Liver (tissue), 9 donors: ENCODE results near the gene MT1E. TPM values are rescaled to one million over a fixed set of nuclear protein-coding genes. Genes with fewer than 3 reads are reported as not detected.

Experiments used
- DNase-seq: peaks from one replicate; pipeline ENCODE4 v3.0.0-alpha.2; 2017; ENCODE audit warnings: low spot score
- H3K27ac ChIP-seq, 2 donors: one replicate each; pipeline ENCODE4 v1.7.0; 2013; ENCODE audit warnings: inconsistent platforms in 2 of 2, low read length in 2 of 2, control low read depth in 1 of 2, low read depth in 1 of 2, mild to moderate bottlenecking in 1 of 2
- H3K27me3 ChIP-seq, 4 donors: one replicate each; pipeline versions ENCODE4 v1.6.1 to v1.7.0; 2013; ENCODE audit warnings: low read length in 3 of 4, inconsistent platforms in 1 of 4, mild to moderate bottlenecking in 1 of 4, moderate library complexity in 1 of 4; ENCODE audit not compliant: control insufficient read depth in 4 of 4, insufficient read depth in 4 of 4
- H3K36me3 ChIP-seq, 4 donors: one replicate each; pipeline versions ENCODE4 v1.6.1 to v1.7.0; 2013; ENCODE audit warnings: low read length in 3 of 4, mild to moderate bottlenecking in 3 of 4, low read depth in 1 of 4, moderate library complexity in 1 of 4; ENCODE audit not compliant: control insufficient read depth in 4 of 4, insufficient read depth in 3 of 4
- H3K4me1 ChIP-seq, 4 donors: one replicate each; pipeline versions ENCODE4 v1.6.1 to v1.7.0; 2013; ENCODE audit warnings: low read length in 3 of 4, mild to moderate bottlenecking in 3 of 4, moderate library complexity in 1 of 4; ENCODE audit not compliant: control insufficient read depth in 4 of 4, insufficient read depth in 4 of 4
- H3K4me3 ChIP-seq, 3 donors: one replicate each; pipeline versions ENCODE4 v1.6.1 to v1.7.0; 2013; ENCODE audit warnings: low read length in 3 of 3, control low read depth in 1 of 3, low read depth in 1 of 3, mild to moderate bottlenecking in 1 of 3
- H3K9ac ChIP-seq, 2 donors: one replicate each; pipeline ENCODE4 v1.7.0; 2013; ENCODE audit warnings: low read length in 2 of 2, mild to moderate bottlenecking in 2 of 2, moderate library complexity in 2 of 2, control low read depth in 1 of 2, low read depth in 1 of 2
- H3K9me3 ChIP-seq, 4 donors: one replicate each; pipeline versions ENCODE4 v1.6.1 to v1.7.0; 2013; ENCODE audit warnings: low read length in 3 of 4; ENCODE audit not compliant: control insufficient read depth in 4 of 4
- ATF3 ChIP-seq: IDR thresholded peaks from 2 replicates; pipeline ENCODE4 v1.6.1; 2016; ENCODE audit warnings: antibody characterized with exemption
- CTCF ChIP-seq: fragments of 150-350 bp; IDR thresholded peaks from 2 replicates; pipeline ENCODE4 v1.5.1; 2017; ENCODE audit warnings: improper control_type of control experiment, low read depth, low read length; ENCODE audit not compliant: missing input control
- EGR1 ChIP-seq, 2 donors: IDR thresholded peaks; 2 replicates each; pipeline ENCODE4 v1.6.1; 2016 to 2018; ENCODE audit warnings: antibody characterized with exemption in 2 of 2, low read depth in 2 of 2
- FOXA2 ChIP-seq: IDR thresholded peaks from 2 replicates; pipeline ENCODE4 v1.6.1; 2016; ENCODE audit warnings: antibody characterized with exemption
- GABPA ChIP-seq, 2 donors: IDR thresholded peaks in 1 of 2; conservative IDR thresholded peaks in 1 of 2; 2 replicates each; pipeline ENCODE4 v1.6.1; 2016; ENCODE audit warnings: antibody characterized with exemption in 2 of 2, mild to moderate bottlenecking in 1 of 2, moderate library complexity in 1 of 2
- HNF4A ChIP-seq, 2 donors: conservative IDR thresholded peaks; 2 replicates each; pipeline ENCODE4 v1.6.1; 2016; ENCODE audit warnings: antibody characterized with exemption in 2 of 2, mild to moderate bottlenecking in 2 of 2
- JUND ChIP-seq, 2 donors: IDR thresholded peaks; 2 replicates each; pipeline ENCODE4 v1.6.1; 2016; ENCODE audit warnings: antibody characterized with exemption in 2 of 2
- MAX ChIP-seq: IDR thresholded peaks from 2 replicates; pipeline ENCODE4 v1.6.1; 2016; ENCODE audit warnings: antibody characterized with exemption
- NR2F2 ChIP-seq: IDR thresholded peaks from 2 replicates; pipeline ENCODE4 v1.6.1; 2016; ENCODE audit warnings: antibody characterized with exemption
- RAD21 ChIP-seq, 2 donors: IDR thresholded peaks; 2 replicates each; pipeline ENCODE4 v1.6.1; 2016; ENCODE audit warnings: antibody characterized with exemption in 2 of 2, mild to moderate bottlenecking in 2 of 2
- REST ChIP-seq: IDR thresholded peaks from 2 replicates; pipeline ENCODE4 v1.6.1; 2016; ENCODE audit warnings: antibody characterized with exemption, mild to moderate bottlenecking
- RXRA ChIP-seq, 2 donors: IDR thresholded peaks; 2 replicates each; pipeline ENCODE4 v1.6.1; 2017 to 2018; ENCODE audit warnings: antibody characterized with exemption in 2 of 2, mild to moderate bottlenecking in 1 of 2
- TAF1 ChIP-seq: conservative IDR thresholded peaks from 2 replicates; pipeline ENCODE4 v1.6.1; 2016; ENCODE audit warnings: antibody characterized with exemption, mild to moderate bottlenecking
- YY1 ChIP-seq: IDR thresholded peaks from 2 replicates; pipeline ENCODE4 v1.6.1; 2016; ENCODE audit warnings: antibody characterized with exemption, mild to moderate bottlenecking
- ZBTB33 ChIP-seq: IDR thresholded peaks from 2 replicates; pipeline ENCODE4 v1.6.1; 2016; ENCODE audit warnings: antibody characterized with exemption
- WGBS: extraction: QIAGEN DNeasy Blood & Tissue Kit; methylation state at CpG from one replicate; pipeline ENCODE4 v1.1.7; 2013; 5-methylcytosine and 5-hydroxymethylcytosine counted together
- polyA plus RNA-seq, 2 donors: library from polyadenylated mRNA; stranded (reverse) in 1 of 2; unstranded in 1 of 2; fragments of 200-250 nt in 1 of 2; fragments of >200 nt in 1 of 2; fragmentation: Nextera tagmentation in 1 of 2; extraction: Ambion mirVana in 1 of 2; gene quantifications; one replicate each; pipeline versions ENCODE4 v1.2.1 to v1.2.3, GENCODE V29; 2013 to 2015
- total RNA-seq, 2 donors: library from RNA; depleted of rRNA; stranded (reverse); fragments of >200 nt; gene quantifications; one replicate each; pipeline ENCODE4 v1.2.3, GENCODE V29; 2014
- donor health status: healthy.
- donor health status: healthy.
- donor health status: healthy.
- donor health status: healthy.
- donor health status: healthy.

The MT1E gene
- total and polyA plus RNA-seq, 4 donors = 206 to 1,831 (median 808) TPM

- peak; percentile 90 for TF ChIP-seq REST
Observed at GRCh38 chr16:56608043-56608875, 17.3 kb upstream of the MT1E start, which contains the start of gene MT2A (continued).

GRCh38 chr16:56608876-56609462 lies 16.6 kb upstream of the MT1E start:
- H3K9ac ChIP-seq = peak overlapping the region; percentile 79 to 98
- no peak for DNase-seq
- no peak for TF ChIP-seq EGR1 (IDR thresholded peaks at IDR 0.05; ENCODE audit: low read depth in 2 of 2)
- no peak for TF ChIP-seq YY1
- TF ChIP-seq FOXA2 = no peak
- no peak for TF ChIP-seq JUND (IDR thresholded peaks at IDR 0.05)
- no peak for TF ChIP-seq NR2F2
- no peak for TF ChIP-seq TAF1
- no peak for TF ChIP-seq HNF4A (conservative IDR thresholded peaks at IDR 0.05)
- TF ChIP-seq GABPA (IDR thresholded peaks at IDR 0.05 in 1 of 2, conservative IDR thresholded peaks at IDR 0.05 in 1 of 2) = no peak
- TF ChIP-seq CTCF = no peak
- H3K27me3 ChIP-seq = no peaks in the 10 kb centered on the region
- WGBS = under 1% methylated on average over 21 of the region's 21 CpGs
- H3K9me3 ChIP-seq = no peaks in the 10 kb centered on the region
- H3K4me1 ChIP-seq = peaks cover 6 to 37% (median 13%) of the 10 kb centered on the region in 4 donors
- H3K4me3 ChIP-seq = peak overlapping the region; percentile 68 to 90 (median 88)
- no peaks in the 10 kb centered on the region for H3K36me3 ChIP-seq
- peak overlapping the region; percentile 98 to 99 for H3K27ac ChIP-seq

- Histone ChIP-seq H3K36me3 (no peaks in the 10 kb centered on the region), H3K4me1 (peaks cover 6 to 37% (median 13%) of the 10 kb centered on the region in 4 donors), H3K4me3 (peak overlapping the region; percentile 68 to 90 (median 88)), H3K27ac (peak overlapping the region; percentile 98 to 99), H3K9ac (peak overlapping the region; percentile 79 to 98), H3K27me3 (no peaks in the 10 kb centered on the region), H3K9me3 (no peaks in the 10 kb centered on the region)
- WGBS = 0% methylated on average over 6 of the region's 6 CpGs
- peak in 1 of 2 donors; percentile 85 for TF ChIP-seq JUND (IDR thresholded peaks at IDR 0.05)
- peak; percentile 15 to 31 for TF ChIP-seq RAD21 (IDR thresholded peaks at IDR 0.05)
- TF ChIP-seq RXRA (IDR thresholded peaks at IDR 0.05) = peak; percentile 2 to 42
- TF ChIP-seq YY1 = no peak
- TF ChIP-seq ZBTB33 = peak; percentile 30
- TF ChIP-seq ATF3 = peak; percentile 40
- TF ChIP-seq MAX = no peak
- peak; percentile 7 to 42 for TF ChIP-seq HNF4A (conservative IDR thresholded peaks at IDR 0.05)
- TF ChIP-seq GABPA (IDR thresholded peaks at IDR 0.05 in 1 of 2, conservative IDR thresholded peaks at IDR 0.05 in 1 of 2) = peak in 1 of 2 donors; percentile 33
- DNase-seq = peak; percentile 68
Observed at GRCh38 chr16:56609463-56609921, 16.1 kb upstream of the MT1E start.
